ENCODE results near the gene SEMA7A.
"Not testable (repeated sequence)": the region's sequence is repeated elsewhere in the genome, so short reads cannot be mapped to it uniquely, and the experiment has no call there.

SEMA7A gene, protein sequence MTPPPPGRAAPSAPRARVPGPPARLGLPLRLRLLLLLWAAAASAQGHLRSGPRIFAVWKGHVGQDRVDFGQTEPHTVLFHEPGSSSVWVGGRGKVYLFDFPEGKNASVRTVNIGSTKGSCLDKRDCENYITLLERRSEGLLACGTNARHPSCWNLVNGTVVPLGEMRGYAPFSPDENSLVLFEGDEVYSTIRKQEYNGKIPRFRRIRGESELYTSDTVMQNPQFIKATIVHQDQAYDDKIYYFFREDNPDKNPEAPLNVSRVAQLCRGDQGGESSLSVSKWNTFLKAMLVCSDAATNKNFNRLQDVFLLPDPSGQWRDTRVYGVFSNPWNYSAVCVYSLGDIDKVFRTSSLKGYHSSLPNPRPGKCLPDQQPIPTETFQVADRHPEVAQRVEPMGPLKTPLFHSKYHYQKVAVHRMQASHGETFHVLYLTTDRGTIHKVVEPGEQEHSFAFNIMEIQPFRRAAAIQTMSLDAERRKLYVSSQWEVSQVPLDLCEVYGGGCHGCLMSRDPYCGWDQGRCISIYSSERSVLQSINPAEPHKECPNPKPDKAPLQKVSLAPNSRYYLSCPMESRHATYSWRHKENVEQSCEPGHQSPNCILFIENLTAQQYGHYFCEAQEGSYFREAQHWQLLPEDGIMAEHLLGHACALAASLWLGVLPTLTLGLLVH

DNA sequence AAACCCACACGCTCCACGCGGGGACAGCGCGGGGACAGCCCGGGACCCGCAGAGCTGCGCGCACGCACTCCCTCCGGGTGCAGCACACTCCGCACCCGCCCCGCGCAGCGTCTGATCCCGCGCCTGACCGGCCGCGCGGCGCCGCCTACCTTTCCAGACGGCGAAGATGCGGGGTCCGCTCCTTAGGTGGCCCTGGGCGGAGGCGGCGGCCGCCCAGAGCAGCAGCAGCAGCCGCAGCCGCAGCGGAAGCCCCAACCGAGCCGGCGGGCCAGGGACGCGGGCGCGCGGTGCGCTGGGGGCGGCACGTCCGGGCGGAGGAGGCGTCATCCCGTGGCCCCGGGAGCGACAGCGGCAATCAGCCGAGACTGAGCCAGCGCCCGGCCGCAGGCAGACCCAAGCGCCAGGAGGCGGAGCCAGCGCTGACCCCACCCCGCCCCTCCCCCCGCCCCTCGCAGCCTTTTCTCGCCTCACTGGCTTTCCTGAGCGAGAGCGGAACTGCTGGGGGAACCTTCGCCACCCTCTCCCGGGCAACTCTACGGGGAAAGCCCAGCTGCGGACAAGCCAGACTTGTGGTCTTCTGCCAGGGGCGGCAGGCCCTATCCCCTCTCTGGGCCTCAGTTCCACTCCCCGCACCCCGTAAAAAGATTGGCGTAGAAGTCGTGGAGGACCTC is at the start of gene SEMA7A:
Gene SEMA7A, minus strand, starts transcription at position 367 of the 671 bp plus-strand sequence. Its CDS starts 40 bp downstream, at position 327.
- DNase-seq (ENCODE audit: low spot score), result no peak

DNA sequence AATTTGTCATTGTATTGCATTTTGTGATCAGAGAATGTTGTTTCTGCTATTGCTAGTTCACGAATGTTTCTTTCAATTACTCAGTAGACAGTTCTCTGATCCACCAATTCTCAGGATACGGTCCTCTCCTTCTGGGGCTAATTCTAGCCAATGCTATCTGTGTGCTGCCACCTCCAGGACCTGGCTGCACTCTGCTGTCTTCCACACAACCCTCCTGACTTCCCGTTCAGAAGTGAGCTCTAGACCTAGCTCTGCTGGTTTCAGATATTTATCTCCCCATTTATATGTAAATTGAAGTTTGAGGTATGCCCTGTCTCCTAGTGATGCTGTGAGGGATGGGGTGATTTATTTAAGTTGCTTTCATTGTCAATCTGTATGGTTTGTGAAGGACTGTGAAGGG is 48.9 kb upstream of the SEMA7A start:
- no peak for DNase-seq (ENCODE audit: low spot score)

DNA sequence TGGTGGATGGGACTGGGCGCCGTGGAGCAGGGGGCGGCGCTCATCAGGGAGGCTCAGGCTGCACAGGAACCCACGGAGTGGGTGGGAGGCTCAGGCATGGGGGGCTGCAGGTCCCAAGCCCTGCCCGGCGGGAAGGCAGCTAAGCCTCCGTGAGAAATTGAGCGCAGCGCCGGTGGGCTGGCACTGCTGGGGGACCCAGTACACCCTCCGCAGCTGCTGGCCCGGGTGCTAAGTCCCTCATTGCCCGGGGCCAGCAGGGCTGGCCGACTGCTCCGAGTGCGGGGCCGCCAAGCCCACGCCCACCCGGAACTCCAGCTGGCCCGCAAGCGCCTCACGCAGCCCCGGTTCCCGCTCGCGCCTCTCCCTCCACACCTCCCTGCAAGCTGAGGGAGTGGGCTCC is 46.6 kb upstream of the SEMA7A start:
- not testable (repeated sequence) for DNase-seq (ENCODE audit: low spot score)

DNA sequence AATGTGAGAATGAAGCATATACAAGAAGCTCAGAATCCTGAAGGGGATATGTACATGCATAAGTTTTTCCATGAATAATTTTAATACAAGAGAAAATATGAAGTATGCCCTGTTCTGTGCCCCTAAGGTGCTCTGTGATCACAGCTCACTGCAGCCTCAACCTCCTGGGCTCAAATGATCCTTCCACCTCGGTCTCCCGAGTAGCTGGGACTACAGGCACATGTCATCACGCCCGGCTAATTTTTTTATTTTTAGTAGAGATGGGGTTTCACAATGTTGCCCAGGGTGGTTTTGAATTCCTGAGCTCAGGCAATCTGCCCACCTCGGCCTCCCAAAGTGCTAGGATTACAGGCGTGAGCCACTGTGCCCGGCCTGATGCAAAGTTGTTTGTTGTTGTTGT is 37.9 kb upstream of the SEMA7A start:
- DNase-seq (ENCODE audit: low spot score), result not testable (repeated sequence)

DNA sequence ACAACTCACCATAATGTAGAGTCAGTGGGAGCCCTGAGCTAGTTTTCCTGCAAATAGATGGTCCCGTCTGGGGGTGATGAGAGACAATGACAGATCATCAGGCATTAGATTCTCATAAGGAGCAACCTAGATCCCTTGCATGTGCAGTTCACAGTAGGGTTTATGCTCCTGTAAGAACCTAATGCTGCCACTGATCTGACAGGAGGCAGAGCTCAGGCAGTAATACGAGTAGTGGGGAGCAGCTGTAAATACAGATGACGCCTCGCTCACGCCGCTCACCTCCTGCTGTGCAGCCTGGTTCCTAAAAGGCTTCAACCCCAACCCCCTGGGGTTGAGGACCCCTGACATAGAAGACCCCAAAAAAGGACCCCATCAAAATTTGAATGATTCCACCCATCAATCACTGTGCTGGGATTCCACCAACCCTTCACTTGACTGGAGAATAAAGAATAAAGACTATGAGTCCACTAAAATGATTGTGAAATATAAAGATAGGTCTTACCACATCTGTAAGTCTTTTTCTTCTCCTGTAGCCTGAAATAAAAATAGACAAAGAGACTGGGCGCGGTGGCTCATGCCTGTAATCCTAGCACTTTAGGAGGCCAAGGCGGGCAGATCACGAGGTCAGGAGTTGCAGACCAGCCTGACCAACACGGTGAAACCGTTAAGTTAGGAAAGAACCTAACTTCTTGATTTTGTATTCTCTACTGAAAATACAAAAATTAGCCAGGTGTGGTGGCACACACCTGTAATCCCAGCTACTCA is 37.1 kb upstream of the SEMA7A start:
- DNase-seq (ENCODE audit: low spot score), result no peak

DNA sequence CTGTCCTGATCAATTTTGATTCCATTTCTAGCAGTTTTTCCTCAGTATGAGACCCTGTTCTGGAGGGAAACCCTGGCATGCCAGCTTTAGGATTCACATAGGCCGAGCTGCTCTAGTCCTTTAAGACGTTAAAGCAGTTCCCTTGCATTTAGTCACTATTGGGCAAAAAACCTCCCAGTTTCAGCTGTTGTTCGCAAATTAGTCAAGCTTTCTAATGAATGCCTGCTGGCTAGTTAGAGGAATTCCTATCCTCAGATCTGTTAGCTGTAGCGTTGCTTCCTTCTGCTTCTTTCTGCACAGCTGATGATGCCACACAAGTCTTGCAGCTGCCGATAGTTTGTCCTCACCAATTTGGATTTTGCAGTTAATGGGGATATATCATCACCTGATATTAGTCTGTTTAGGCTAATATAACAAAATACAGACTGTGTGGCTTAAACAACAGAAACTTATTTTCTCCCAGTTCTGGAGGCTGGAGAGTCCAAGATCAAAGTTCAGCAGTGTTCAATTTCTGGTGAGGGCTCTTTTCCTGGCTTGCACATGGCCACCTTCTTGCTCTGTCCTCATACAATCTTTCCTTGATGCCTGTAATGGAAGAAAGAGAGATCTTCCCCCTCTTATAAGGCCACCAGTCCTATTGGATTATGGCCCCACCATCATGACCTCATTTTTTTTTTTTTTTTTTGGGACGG is 34.7 kb upstream of the SEMA7A start:
- no peak for DNase-seq (ENCODE audit: low spot score)

DNA sequence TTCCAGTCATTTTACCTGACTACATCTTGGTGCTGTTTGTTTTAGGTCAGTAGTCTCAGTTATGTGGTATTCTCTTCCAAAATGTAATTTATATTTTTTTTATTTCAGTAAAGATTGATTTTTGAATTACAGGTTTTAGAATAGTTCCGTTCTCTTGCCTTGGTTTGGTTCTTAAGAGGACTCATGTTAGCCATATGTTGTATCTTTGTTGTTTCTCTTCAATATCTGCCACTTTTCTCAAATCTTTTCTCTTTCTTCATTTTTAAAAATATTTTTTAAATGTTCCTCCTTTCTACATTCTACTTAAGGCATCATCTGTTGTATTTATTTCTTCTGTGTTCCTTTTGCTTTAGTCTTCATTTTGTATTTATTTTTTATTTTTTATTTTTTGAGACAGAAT is 32.8 kb upstream of the SEMA7A start:
- no peak for DNase-seq (ENCODE audit: low spot score)

DNA sequence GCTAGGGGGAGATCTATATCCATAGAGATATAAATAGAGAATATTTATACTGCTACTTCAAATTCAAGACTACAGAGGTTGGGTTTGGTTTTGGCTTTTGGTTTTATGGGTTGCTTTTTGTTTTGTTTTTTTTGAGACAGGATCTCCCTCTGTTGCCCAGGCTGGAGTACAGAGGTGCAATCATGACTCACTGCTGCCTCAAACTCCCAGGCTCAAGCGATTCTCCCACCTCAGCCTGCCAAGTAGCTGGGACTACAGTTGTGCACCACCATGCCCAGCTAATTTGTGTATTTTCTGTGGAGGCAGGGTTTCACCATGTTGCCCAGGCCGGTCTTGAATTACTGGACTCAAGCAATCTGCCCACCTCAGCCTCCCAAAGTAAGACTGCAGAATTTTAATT is 31.1 kb upstream of the SEMA7A start:
- no peak for DNase-seq (ENCODE audit: low spot score)

DNA sequence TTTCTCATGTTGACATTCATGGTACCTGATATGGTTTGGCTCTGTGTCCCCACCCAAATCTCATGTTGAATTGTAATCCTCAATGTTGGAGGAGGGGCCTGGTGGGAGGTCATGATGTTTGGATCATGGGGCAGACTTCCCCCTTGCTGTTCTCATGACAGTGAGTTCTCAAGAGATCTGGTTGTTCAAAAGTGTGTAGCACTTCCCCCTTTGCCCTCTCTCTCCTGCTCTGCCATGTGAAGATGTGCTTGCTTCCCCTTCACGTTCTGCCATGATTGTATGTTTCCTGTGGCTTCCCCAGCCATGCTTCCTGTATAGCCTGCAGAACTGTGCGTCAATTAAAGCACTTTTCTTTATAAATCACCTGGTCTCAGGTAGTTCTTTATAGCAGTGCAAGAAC is 30.5 kb upstream of the SEMA7A start:
- DNase-seq (ENCODE audit: low spot score), result no peak

DNA sequence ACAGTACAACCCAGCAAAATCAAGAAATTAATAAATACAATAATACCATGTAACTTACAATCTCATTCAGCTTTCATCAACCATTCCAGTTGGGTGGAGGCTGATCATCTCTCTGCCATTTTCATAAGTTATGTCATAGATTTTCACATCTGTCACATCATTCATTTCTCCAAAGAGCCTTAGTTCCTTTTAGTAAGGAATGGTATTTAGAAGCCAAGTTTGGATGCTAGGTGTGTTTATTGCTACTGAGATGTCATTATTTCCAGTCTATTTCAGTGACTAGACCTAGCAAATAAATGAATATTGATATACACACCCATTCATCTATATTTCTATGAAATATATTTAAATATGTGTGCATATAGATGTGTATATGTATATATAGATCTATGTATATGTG is 29.9 kb upstream of the SEMA7A start:
- no peak for DNase-seq (ENCODE audit: low spot score)

DNA sequence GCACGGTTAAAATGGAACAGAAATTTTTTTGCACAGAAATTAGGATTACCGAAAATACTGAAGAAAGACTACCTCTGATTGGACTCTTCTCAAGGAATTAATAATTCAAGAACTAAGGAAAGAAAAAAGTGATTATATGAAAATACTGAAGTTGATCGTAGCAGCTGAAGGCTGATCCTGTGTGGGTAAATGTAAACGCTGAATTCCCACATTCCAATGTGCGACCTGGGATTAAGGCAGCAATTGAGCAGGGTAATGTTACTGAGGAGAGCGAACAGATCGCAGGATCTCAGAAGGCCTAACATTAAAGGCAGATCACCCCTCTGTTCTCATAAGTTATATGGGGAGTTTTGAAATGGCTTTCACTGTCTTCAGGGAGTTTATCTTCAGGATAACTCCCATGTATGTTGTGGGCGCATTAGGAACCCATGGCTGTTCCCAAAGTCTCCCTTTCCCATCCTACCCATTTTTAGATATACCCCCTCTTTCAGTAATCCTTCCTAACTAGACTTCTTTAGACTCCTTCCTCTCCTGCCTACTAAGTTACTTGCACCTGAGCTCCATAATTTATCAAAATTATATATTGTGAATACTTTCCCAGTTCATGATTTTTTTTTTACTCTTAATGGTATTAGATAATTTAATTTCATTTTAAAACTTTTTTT is 28.2 kb upstream of the SEMA7A start:
- DNase-seq (ENCODE audit: low spot score), result no peak

DNA sequence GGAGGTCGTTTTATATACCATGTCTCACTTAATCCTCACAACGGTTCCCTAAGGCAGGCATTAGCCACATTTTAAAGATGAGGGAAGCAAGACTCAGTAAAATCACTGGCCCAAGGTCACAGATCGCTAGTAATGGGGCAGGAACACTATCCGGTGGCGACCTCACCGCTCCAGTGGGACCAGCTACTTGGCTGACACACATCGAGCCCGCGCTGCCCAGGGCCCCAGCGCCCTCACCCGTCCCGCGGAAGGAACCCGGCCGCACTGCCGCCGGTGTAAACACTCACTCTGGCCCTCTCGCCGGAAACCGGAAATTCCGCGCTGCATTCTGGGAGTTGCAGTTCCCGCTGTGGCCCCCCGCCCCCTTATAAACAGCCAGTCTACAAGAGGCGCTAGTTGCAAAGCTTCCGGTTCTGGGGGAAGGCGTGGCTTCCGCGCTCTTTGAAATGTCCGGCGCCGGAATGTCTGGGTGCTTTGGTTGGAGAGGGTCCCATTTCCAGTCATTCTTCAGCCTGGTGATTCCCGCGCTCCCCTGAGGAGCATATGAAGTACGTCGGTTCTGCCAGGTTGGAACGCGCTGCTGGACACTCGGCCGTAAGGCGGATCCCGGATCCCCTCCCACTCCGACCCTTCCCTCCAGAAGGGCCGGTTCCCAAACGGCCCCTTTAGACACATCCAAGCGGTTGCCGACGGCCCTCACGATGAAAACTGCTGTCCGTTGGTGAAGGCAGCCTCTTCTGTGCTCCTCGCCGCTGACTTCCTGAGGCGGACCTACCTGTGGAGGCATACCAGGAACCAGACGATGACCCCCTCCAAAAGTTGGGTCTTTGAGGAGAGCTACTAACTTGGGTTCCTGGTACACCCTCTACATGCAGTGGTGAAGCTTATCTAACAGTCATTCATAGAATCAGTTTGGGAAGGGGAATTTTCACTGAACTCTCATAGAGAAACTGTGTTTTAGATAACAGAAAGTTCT is 27.4 kb upstream of the SEMA7A start, which contains the start of gene UBL7:
Gene UBL7, minus strand, starts transcription at position 290 of the 976 bp plus-strand sequence. CDS start 2,293 bp downstream, outside the sequence.
- peak; percentile 82 for DNase-seq (ENCODE audit: low spot score)

DNA sequence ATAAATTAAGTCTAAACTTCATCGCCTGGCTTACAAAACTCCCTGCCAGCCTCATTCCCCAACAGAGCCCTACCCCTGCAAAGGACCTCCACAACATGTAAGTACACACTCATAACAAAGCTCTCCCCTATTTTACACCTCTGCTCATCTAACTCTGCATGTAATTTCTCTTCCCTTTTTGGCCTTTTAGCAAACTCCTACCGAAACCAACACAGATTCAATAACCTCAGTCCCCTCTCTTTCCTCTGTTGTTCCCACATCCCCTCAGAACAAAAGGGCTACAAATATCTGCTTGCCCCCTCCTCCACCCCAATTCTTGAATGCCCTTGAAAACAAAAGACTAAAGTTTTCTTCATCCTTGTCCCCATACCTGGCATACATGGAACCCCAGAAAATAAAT is 26.5 kb upstream of the SEMA7A start:
- no peak for DNase-seq (ENCODE audit: low spot score)

DNA sequence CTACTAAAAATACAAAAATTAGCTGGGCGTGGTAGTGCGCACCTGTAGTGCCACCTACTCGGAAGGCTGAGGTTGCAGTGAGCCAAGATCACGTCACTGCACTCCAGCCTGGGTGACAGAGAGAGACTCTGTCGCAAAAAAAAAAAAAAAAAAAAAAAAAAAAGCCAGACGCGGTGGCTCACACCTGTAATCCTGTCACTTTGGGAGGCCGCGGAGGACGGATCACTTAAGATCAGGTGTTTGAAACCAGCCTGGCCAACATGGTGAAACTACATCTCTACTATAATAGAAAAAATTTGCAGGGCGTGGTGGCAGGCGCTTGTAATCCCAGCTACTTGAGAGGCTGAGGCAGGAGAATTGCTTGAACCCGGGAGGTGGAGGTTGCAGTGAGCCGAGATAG is 26.0 kb upstream of the SEMA7A start:
- DNase-seq (ENCODE audit: low spot score), result not testable (repeated sequence)

DNA sequence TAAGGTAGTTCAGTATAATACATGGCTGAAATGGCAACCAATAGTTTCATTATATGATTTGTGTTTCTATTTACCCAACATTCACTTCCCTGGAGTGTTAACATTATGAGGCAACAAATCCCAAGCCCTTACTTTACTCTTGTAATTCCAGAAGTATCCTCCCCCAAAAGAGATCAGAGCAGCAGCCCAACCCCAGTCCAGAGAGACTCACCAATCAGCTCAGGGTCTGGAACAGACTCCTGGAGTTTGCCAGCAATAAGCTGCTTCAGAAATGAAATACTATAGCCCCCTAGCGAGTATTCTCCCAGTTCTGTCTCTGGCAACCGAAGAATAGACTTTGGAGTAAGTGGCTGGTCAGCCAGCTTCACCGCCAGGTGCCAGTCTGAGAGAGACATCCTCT is 24.7 kb upstream of the SEMA7A start:
- DNase-seq (ENCODE audit: low spot score), result no peak

DNA sequence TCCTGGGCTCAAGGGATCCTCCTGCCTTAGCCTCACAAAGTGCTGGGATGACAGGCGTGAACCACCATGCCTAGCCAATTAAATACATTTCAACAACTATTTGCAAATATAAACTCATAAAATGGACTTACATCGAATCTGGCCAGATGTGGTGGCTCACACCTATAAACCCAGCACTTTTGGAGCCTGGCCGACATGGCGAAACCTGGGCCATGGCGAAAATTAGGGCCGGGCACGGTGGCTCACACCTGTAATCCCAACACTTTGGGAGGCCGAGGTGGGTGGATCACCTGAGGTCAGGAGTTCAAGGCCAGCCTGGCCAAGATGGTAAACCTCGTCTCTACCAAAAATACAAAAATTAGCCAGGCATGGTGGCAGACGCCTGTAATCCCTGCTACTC is 23.3 kb upstream of the SEMA7A start:
- not testable (repeated sequence) for DNase-seq (ENCODE audit: low spot score)

DNA sequence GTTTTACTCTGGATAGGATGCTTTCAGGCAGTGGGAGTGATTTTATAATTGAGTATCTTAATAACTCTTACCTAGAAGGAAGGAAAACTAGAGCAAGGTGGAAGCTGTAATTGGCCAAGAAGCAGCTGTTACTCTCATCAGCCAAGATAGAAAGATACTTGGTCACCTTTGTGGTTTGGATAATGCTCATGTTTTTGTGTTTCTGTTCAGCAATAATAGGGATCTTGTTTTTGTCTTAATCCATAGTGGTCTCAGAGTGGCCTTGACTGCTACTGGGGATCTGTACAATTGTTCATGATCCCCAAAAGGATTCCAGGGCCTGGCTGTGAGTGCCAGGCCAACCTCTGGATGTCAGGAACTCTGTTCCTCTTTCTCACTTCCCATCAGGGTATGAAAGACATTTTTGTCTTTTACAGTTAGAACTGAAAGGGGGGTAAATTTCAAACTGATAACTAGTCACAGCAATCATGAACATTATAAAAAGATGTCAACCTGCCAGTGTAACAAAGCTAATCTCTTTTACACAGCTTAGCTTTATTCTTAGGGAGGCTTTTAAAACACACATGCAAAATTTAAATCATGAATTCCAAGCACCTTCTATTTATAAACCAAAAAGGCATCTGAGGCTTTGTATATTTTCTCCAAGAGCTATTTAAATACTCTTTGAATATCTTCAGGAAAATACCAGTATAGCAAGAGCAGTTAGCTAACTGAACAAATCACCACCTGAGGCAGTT is 21.2 kb upstream of the SEMA7A start:
- no peak for DNase-seq (ENCODE audit: low spot score)

DNA sequence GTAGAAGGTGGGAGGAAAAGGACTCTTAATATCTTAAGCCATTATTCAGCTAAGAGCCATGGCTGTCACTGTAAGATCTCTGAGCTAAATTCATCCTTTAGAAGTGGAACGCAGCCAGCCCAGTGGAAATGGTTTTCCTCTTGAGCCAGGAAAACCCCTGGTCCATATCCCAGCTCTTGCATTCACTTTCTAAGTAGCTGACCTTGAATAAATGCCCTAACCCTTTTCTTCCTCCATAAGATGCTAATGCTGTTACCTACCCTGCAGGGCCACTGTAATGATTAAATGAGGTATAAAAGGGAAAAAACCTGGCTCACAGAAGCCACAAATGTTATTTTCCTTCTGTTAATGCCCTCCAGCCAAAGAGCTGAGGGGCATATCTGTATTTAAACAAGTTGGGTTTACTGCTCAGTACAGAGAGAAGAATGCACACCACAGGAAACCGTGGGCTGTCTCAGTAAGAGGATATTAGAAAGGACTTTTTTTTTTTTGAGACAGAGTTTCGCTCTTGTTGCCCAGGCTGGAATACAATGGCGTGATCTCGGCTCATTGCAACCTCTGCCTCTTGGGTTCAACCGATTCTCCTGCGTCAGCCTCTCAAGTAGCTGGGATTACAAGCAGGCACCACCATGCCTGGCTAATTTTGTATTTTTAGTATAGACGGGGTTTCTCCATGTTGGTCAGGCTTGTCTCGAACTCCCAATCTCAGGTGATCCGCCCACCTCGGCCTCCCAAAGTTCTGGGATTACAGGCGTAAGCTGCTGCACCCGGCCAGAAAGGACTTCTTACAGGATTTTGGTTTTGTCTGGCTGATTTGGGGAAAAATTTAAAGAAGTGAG is 20.4 kb upstream of the SEMA7A start:
- DNase-seq (ENCODE audit: low spot score), result no peak

Measured in HuH-7 (cell line).